ENCODE data around the gene ZNF789.
"Not testable (repeated sequence)": the region's sequence is repeated elsewhere in the genome, so short reads cannot be mapped to it uniquely, and the experiment has no call there.

Gene ZNF789

DNA sequence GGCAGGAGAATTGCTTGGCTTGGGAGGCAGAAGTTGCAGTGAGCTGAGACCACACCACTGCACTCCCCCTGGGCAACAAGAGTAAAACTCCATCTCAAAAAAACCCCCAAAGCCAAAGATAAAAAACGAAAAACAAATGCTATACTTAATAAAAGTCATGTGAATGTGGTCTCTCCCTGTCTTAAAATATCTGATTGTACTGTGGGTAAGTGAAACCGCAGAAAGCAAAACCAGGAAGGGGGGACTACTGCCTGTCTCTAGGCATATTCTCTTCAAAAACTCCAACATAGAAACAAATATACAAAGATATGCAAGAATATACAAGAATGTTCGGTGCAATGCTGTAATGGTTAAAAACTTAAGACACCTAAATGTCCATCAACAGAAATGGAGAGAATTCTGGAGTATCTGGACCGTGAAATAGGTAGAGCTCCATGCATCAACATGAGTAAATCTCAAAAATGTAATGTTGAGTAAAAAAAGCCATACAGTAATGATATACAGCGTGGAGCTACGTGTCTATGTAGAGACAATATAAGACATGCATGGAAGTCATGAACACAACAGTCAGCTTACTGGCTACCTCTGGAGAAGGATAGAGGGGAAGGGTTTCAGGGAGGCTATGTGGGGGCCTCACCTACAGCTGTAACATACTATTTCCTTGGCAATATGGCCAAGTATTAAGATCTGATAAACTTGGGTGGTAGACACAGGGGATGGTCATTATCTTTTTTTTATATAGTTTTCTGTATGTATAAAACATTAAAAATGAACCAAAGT lies 25.3 kb downstream of the ZNF789 start:
- H3K27me3 ChIP-seq (ENCODE audit: control insufficient read depth in 1 of 2, insufficient read depth in 2 of 2, low read length in 2 of 2) = no peaks in the 10 kb centered on the region
- H3K4me3 ChIP-seq (ENCODE audit: low read depth in 1 of 2, low read length in 2 of 2) = peak overlapping the region; percentile 32 to 100
- no peak overlapping the region for H3K9ac ChIP-seq (ENCODE audit: low read length)
- H3K36me3 ChIP-seq (ENCODE audit: insufficient read depth, low read length) = peaks cover 26% of the 10 kb centered on the region
- H3K9me3 ChIP-seq (ENCODE audit: low read length) = peaks cover 12% of the 10 kb centered on the region
- H3K27ac ChIP-seq (ENCODE audit: low read depth, low read length) = no peak overlapping the region
- H3K4me1 ChIP-seq (ENCODE audit: insufficient read depth, low read length) = peaks cover 24% of the 10 kb centered on the region

DNA sequence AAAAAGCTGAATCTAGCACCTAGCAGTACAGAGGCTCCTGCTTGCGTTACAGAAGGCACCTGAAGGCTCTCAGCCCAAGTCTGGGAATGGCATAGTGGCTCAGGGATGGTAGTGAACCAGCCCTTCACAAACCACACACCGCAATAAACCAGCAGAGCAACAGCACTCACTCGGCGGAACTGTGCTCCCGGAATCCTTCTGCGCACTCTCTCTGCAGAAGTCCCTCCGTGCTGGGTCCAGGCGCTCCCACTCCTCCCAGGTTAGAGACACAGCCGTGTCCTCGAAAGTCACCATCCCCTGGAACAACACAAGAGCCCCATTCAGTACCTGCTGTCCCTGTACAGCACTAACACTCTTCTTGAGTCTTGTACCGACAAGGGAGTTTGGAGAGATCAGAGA lies 25.9 kb downstream of the ZNF789 start:
- Histone ChIP-seq H3K27me3 (ENCODE audit: control insufficient read depth in 1 of 2, insufficient read depth in 2 of 2, low read length in 2 of 2) (no peaks in the 10 kb centered on the region), H3K4me1 (ENCODE audit: insufficient read depth, low read length) (peaks cover 24% of the 10 kb centered on the region), H3K9ac (ENCODE audit: low read length) (no peak overlapping the region), H3K27ac (ENCODE audit: low read depth, low read length) (no peak overlapping the region), H3K36me3 (ENCODE audit: insufficient read depth, low read length) (peaks cover 21% of the 10 kb centered on the region), H3K4me3 (ENCODE audit: low read depth in 1 of 2, low read length in 2 of 2) (peak overlapping the region; percentile 32 to 100), H3K9me3 (ENCODE audit: low read length) (peaks cover 9% of the 10 kb centered on the region)

DNA sequence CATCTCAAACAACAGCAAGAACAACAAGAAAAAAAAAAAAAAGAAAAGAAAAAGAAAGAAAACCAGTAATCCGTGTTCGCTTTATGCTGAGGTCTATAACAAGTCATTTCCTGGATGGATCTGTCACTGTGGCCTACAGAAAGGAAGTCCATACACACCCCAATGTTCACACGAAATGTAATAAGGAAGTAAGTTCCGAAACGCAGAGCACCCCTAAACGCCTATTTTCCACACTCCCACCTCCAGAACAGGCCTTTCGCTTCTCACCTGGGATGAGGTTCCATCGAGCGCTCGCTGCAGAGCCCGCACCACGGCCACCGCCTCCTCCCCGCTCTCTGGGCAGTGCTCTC lies 26.7 kb downstream of the ZNF789 start:
- Histone ChIP-seq H3K36me3 (ENCODE audit: insufficient read depth, low read length) (peaks cover 13% of the 10 kb centered on the region), H3K4me1 (ENCODE audit: insufficient read depth, low read length) (peaks cover 24% of the 10 kb centered on the region), H3K27me3 (ENCODE audit: control insufficient read depth in 1 of 2, insufficient read depth in 2 of 2, low read length in 2 of 2) (no peaks in the 10 kb centered on the region), H3K27ac (ENCODE audit: low read depth, low read length) (peak overlapping the region; percentile 100), H3K4me3 (ENCODE audit: low read depth in 1 of 2, low read length in 2 of 2) (peak overlapping the region; percentile 80 to 100), H3K9ac (ENCODE audit: low read length) (peak overlapping the region; percentile 97), H3K9me3 (ENCODE audit: low read length) (peaks cover 1% of the 10 kb centered on the region)

DNA sequence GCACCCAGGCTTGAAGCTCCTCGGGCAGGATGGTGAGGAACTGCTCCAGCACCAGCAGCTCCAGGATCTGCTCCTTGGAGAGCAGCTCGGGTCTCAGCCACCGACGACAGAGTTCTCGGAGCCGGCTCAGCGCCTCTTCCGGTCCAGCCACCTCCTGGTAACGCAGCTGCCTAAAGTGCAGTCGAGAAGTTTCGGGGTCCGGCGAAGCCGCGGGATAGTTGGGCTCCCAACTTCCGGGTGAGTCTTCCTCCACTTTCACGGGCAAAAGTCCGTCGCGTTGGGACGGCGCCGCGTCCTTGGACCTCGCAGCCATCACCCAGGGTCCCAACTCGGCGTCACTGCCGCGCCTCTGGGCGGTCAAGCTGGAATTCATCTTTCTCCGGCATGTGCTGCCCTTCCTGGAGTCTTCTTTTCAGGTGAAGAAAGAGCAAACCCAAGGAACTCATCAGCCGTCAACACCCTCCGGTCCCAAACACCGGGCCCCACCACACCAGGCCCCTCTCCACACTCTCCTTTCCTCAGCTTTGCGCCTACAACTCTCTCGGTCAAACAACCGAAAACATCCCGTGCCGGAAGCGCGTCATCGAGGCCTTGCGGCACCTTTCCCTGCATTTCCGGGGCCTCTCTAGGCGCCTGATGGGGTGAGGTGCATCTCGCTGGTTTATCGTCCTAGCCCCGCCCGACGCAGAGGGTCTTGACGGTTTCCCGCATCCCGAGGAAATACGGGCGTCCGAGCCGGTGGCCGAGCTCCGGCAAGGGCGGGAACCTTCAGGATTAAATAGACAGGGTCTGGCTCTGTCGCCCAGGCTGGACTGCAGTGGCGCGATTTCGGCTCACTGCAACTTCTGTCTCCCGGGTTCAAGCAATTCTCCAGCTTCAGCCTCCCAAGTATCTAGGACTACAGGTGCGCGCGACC lies 27.3 kb downstream of the ZNF789 start, which contains the start of gene ZNF394:
Gene ZNF394 (minus strand): TSS at position 561 of the 916 bp plus-strand sequence. CDS start 188 bp downstream, at position 373.
- H3K4me3 ChIP-seq (ENCODE audit: low read depth in 1 of 2, low read length in 2 of 2) = peak within 1 kb of the TSS; percentile 80 to 100
- H3K36me3 ChIP-seq (ENCODE audit: insufficient read depth, low read length) = peaks cover 11% of the 10 kb centered on the region
- H3K9me3 ChIP-seq (ENCODE audit: low read length) = no peaks in the 10 kb centered on the region
- no peaks in the 10 kb centered on the region for H3K27me3 ChIP-seq (ENCODE audit: control insufficient read depth in 1 of 2, insufficient read depth in 2 of 2, low read length in 2 of 2)
- peak within 1 kb of the TSS; percentile 100 for H3K27ac ChIP-seq (ENCODE audit: low read depth, low read length)
- H3K9ac ChIP-seq (ENCODE audit: low read length) = peak within 1 kb of the TSS; percentile 97
- peaks cover 24% of the 10 kb centered on the region for H3K4me1 ChIP-seq (ENCODE audit: insufficient read depth, low read length)

DNA sequence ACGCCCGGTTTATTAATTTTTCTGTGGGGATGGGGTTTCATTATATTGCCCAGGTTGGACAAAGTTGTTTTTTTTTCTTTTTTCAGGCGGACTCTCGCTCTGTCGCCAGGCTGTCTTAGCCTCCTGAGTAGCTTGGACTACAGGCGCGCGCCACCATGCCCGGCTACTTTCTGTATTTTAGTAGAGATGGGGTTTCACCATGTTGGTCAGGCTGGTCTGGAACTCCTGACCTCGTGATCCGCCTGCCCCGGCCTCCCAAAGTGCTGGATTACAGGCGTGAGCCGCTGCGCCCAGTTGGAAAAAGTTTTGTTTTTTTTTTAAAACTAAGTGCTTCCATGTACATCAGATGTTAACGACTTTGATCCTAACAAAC lies 27.9 kb downstream of the ZNF789 start:
- Histone ChIP-seq H3K4me3 (ENCODE audit: low read depth in 1 of 2, low read length in 2 of 2) (peak overlapping the region; percentile 80 to 100), H3K9ac (ENCODE audit: low read length) (peak overlapping the region; percentile 97), H3K9me3 (ENCODE audit: low read length) (no peaks in the 10 kb centered on the region), H3K27ac (ENCODE audit: low read depth, low read length) (peak overlapping the region; percentile 100), H3K4me1 (ENCODE audit: insufficient read depth, low read length) (peaks cover 28% of the 10 kb centered on the region), H3K36me3 (ENCODE audit: insufficient read depth, low read length) (peaks cover 11% of the 10 kb centered on the region), H3K27me3 (ENCODE audit: control insufficient read depth in 1 of 2, insufficient read depth in 2 of 2, low read length in 2 of 2) (no peaks in the 10 kb centered on the region)

DNA sequence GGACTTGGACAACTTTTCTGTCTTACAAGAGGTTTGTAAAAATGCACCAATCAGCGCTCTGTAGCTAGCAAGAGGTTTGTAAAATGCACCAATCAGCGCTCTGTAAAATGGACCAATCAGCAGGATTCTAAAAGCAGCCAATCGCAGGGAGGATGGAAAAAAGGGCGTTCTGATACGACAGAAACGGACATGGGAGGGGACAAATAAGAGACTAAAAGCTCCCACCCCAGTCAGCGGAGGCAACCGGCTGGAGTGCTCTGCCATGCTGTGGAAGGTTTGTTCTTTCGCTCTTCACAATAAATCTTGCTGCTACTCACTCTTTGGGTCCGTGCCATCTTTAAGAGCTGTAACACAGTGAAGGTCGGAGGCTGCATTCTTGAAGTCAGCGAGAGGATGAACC lies 28.5 kb downstream of the ZNF789 start:
- not testable (repeated sequence) for H3K27me3 ChIP-seq (ENCODE audit: control insufficient read depth in 1 of 2, insufficient read depth in 2 of 2, low read length in 2 of 2)

DNA sequence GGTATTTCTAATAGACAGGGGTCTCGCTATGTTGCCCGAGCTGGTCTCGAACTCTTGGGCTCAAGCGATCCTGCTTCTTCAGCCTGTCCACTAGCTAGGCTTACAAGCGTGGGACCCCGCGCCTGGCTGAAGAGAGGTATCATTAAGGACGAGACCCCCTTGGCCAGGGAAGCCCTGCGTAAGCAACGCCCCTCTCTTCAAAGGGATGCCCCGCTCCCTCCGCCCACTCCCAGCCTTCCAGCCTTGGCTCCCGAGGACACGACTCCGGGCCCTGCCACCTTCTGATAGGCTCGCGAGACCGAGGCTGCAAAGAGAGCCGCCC lies 31.6 kb downstream of the ZNF789 start:
- no peaks in the 10 kb centered on the region for H3K36me3 ChIP-seq (ENCODE audit: insufficient read depth, low read length)
- H3K9ac ChIP-seq (ENCODE audit: low read length) = peak overlapping the region; percentile 63
- peaks cover 24% of the 10 kb centered on the region for H3K4me1 ChIP-seq (ENCODE audit: insufficient read depth, low read length)
- peak overlapping the region; percentile 33 to 94 for H3K4me3 ChIP-seq (ENCODE audit: low read depth in 1 of 2, low read length in 2 of 2)
- H3K27me3 ChIP-seq (ENCODE audit: control insufficient read depth in 1 of 2, insufficient read depth in 2 of 2, low read length in 2 of 2) = no peaks in the 10 kb centered on the region
- no peaks in the 10 kb centered on the region for H3K9me3 ChIP-seq (ENCODE audit: low read length)
- peak overlapping the region; percentile 94 for H3K27ac ChIP-seq (ENCODE audit: low read depth, low read length)

More for the DNA sequence above, 28.5 kb downstream of the ZNF789 start:
- Histone ChIP-seq H3K36me3 (ENCODE audit: insufficient read depth, low read length) (peaks cover 11% of the 10 kb centered on the region), H3K4me1 (ENCODE audit: insufficient read depth, low read length) (peaks cover 34% of the 10 kb centered on the region)
- not testable (repeated sequence) for H3K4me3 ChIP-seq (ENCODE audit: low read depth in 1 of 2, low read length in 2 of 2); H3K9ac ChIP-seq (ENCODE audit: low read length); H3K9me3 ChIP-seq (ENCODE audit: low read length); H3K27ac ChIP-seq (ENCODE audit: low read depth, low read length)

DNA sequence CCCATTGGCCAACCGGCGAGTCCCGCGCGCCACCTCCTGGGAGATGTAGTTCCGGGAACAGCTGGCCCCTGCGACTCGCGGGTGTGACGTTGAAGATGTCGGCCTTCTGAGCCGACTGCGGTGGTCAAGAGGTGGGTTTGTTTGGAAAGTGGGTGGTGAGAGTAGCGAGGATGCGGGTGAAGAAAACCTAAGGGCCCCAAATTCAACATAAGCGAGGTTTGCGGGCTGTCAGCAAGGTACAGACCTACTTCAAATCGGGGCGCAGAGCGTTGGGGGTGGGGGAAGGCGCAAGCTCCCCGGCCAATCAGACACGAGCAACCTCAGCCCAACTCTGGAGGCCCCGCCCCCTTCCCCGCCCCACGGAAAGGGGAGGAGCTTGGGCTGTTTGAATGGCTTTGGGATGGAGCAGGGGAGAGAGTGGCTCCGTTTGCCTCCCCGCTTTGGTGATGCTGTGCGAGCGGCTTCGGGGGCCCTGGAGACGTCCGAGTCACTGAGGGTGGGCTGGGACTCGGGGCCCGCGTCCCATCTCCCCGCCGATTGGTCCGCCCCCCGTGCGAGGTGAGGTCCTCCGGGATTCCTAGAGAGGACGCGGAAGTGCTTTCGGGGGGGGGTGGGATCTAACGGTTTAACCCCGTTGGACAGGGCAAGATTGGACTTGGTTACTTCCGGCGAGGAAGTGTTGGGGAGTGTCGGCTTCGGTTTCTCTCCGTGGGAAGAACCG lies 32.1 kb downstream of the ZNF789 start, which contains the start of gene ZKSCAN5:
Gene ZKSCAN5 (plus strand): TSS at position 60 of the 721 bp plus-strand sequence. CDS start 1,383 bp downstream, outside the sequence.
- H3K27me3 ChIP-seq (ENCODE audit: control insufficient read depth in 1 of 2, insufficient read depth in 2 of 2, low read length in 2 of 2) = no peaks in the 10 kb centered on the region
- H3K9me3 ChIP-seq (ENCODE audit: low read length) = no peaks in the 10 kb centered on the region
- H3K9ac ChIP-seq (ENCODE audit: low read length) = peak within 1 kb of the TSS; percentile 97
- H3K36me3 ChIP-seq (ENCODE audit: insufficient read depth, low read length) = no peaks in the 10 kb centered on the region
- H3K4me1 ChIP-seq (ENCODE audit: insufficient read depth, low read length) = peaks cover 24% of the 10 kb centered on the region
- H3K27ac ChIP-seq (ENCODE audit: low read depth, low read length) = peak within 1 kb of the TSS; percentile 94
- peak within 1 kb of the TSS; percentile 72 to 94 for H3K4me3 ChIP-seq (ENCODE audit: low read depth in 1 of 2, low read length in 2 of 2)

DNA sequence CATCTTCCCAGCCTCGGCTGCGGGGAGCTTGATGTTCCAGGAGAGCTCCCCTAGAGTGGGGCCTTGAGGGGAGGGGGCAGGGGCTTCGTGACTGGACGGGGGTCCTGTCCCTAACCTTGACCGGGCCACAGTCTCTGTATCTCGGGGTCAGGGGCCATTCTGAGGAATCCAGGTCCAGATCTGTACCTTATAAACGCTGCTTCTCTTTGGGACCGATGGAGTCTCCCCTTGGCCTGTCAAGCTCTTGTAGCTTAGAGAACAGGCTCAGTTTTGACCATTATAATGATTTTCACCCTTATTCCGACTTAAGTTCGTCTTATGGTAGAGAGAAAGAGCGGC lies 32.6 kb downstream of the ZNF789 start:
- Histone ChIP-seq H3K4me1 (ENCODE audit: insufficient read depth, low read length) (peaks cover 24% of the 10 kb centered on the region), H3K36me3 (ENCODE audit: insufficient read depth, low read length) (no peaks in the 10 kb centered on the region), H3K27ac (ENCODE audit: low read depth, low read length) (peak overlapping the region; percentile 94), H3K9me3 (ENCODE audit: low read length) (no peaks in the 10 kb centered on the region), H3K4me3 (ENCODE audit: low read depth in 1 of 2, low read length in 2 of 2) (peak overlapping the region; percentile 72 to 94), H3K9ac (ENCODE audit: low read length) (peak overlapping the region; percentile 97), H3K27me3 (ENCODE audit: control insufficient read depth in 1 of 2, insufficient read depth in 2 of 2, low read length in 2 of 2) (no peaks in the 10 kb centered on the region)

DNA sequence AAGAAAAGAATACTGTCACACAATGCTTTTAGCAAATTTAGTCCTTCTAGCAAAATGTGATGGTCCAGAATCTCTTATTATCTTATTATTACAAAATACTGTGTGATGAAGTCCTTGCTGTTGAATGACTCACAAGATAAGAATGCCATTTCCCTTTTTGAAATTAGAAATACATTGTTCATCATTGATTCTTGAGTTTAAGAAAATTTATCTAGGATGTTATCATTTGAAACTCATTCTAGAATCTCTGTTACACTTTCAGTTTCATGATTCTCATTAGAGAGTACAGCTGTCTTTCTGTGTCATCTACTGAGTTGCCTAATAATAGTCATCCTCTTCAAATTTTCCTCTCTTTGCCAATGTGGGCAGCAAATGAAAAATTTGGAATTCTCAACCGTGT lies 41.4 kb downstream of the ZNF789 start:
- H3K27me3 ChIP-seq (ENCODE audit: control insufficient read depth in 1 of 2, insufficient read depth in 2 of 2, low read length in 2 of 2) = no peaks in the 10 kb centered on the region
- H3K9ac ChIP-seq (ENCODE audit: low read length) = no peak overlapping the region
- H3K27ac ChIP-seq (ENCODE audit: low read depth, low read length) = no peak overlapping the region
- H3K4me3 ChIP-seq (ENCODE audit: low read depth in 1 of 2, low read length in 2 of 2) = no peak overlapping the region
- H3K9me3 ChIP-seq (ENCODE audit: low read length) = no peaks in the 10 kb centered on the region
- H3K36me3 ChIP-seq (ENCODE audit: insufficient read depth, low read length) = peaks cover 29% of the 10 kb centered on the region
- no peaks in the 10 kb centered on the region for H3K4me1 ChIP-seq (ENCODE audit: insufficient read depth, low read length)

DNA sequence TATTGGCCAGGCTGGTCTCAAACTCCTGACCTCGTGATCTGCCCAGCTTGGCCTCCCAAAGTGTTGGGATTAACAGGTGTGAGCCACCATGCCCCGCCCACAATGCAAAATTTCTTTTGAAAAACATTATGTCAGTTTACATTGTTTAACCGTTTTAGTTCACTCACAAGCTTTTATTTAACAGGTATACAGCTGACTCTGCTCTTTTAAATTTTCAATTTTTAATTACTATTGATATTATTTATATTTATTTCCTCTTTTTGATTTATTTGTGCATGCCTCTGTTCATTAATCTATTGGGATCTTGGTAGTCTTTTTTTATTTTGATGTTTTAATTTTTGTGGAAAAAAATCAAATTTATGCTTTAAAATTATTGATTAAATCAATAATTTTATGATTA lies 48.7 kb downstream of the ZNF789 start:
- no peaks in the 10 kb centered on the region for H3K27me3 ChIP-seq (ENCODE audit: control insufficient read depth in 1 of 2, insufficient read depth in 2 of 2, low read length in 2 of 2)
- H3K36me3 ChIP-seq (ENCODE audit: insufficient read depth, low read length) = peaks cover 34% of the 10 kb centered on the region
- no peak overlapping the region for H3K27ac ChIP-seq (ENCODE audit: low read depth, low read length)
- H3K4me1 ChIP-seq (ENCODE audit: insufficient read depth, low read length) = no peaks in the 10 kb centered on the region
- no peak overlapping the region for H3K9ac ChIP-seq (ENCODE audit: low read length)
- no peaks in the 10 kb centered on the region for H3K9me3 ChIP-seq (ENCODE audit: low read length)
- no peak overlapping the region for H3K4me3 ChIP-seq (ENCODE audit: low read depth in 1 of 2, low read length in 2 of 2)
